GM18867 (cell line): ENCODE data around the gene LACTB.

Experiments used
- ATAC-seq: cut with Tn5 transposase; IDR thresholded peaks from one replicate; pipeline ENCODE4 v1.9.1; 2021; ENCODE audit warnings: mild to moderate bottlenecking, moderate library complexity; ENCODE audit not compliant: unreplicated experiment

The LACTB gene

GRCh38 chr15:63166219-63166618 lies 44.6 kb downstream of the LACTB start:
- no peak for ATAC-seq

- ATAC-seq, result no peak
Measured at GRCh38 chr15:63169788-63170187, 48.1 kb downstream of the LACTB start.

GRCh38 chr15:63172376-63172775 lies 50.7 kb downstream of the LACTB start:
- ATAC-seq, result no peak

GRCh38 chr15:63172851-63173451 lies 51.3 kb downstream of the LACTB start:
- ATAC-seq, result no peak

- ATAC-seq, result no peak
Measured at GRCh38 chr15:63176302-63176701, 54.6 kb downstream of the LACTB start.

- ATAC-seq, result no peak
Measured at GRCh38 chr15:63178034-63178433, 56.4 kb downstream of the LACTB start.

GRCh38 chr15:63180746-63181145 lies 59.1 kb downstream of the LACTB start:
- no peak for ATAC-seq

- no peak for ATAC-seq
Measured at GRCh38 chr15:63181648-63182047, 60.0 kb downstream of the LACTB start.

- no peak for ATAC-seq
Measured at GRCh38 chr15:63185206-63185605, 63.5 kb downstream of the LACTB start.

GRCh38 chr15:63186065-63186464 lies 64.4 kb downstream of the LACTB start:
- no peak for ATAC-seq

- no peak for ATAC-seq
Measured at GRCh38 chr15:63187589-63188226, 66.0 kb downstream of the LACTB start.

- ATAC-seq, result no peak
Measured at GRCh38 chr15:63188247-63188925, 66.7 kb downstream of the LACTB start.

- peak; percentile 79 for ATAC-seq
Measured at GRCh38 chr15:63188926-63189871, 67.5 kb downstream of the LACTB start, which contains the start of gene RAB8B. Gene RAB8B, plus strand, starts transcription at chr15:63189606. Its CDS starts 19 bp downstream, at chr15:63189625.

GRCh38 chr15:63189941-63190768 lies 68.5 kb downstream of the LACTB start:
- ATAC-seq, result no peak

GRCh38 chr15:63190769-63191649 lies 69.3 kb downstream of the LACTB start:
- no peak for ATAC-seq
